GM06990 (cell line): Measurements from ENCODE around the gene PRKCA.
"Not testable (repeated sequence)": the region's sequence is repeated elsewhere in the genome, so short reads cannot be mapped to it uniquely, and the experiment has no call there.

ENCODE experiments used
- DNase-seq: peaks from one replicate; pipeline ENCODE4 v3.0.0-alpha.2; 2011; ENCODE audit not compliant: insufficient read length; ENCODE audit errors: extremely low read depth
- H3K27me3 ChIP-seq: replicated peaks from 2 replicates; pipeline ENCODE4 v1.6.0; 2011; ENCODE audit warnings: low read length; ENCODE audit not compliant: control insufficient read depth, insufficient read depth
- H3K36me3 ChIP-seq: 2 replicates; pipeline ENCODE4 v1.5.1; 2011; ENCODE audit warnings: low read length; ENCODE audit not compliant: control insufficient read depth, insufficient read depth
- H3K4me3 ChIP-seq: replicated peaks from 2 replicates; pipeline ENCODE4 v1.5.1; 2011; ENCODE audit warnings: low read depth, mild to moderate bottlenecking, control low read depth, low read length
- TF ChIP-seq, protein P1 (sequence below): IDR thresholded peaks from 2 replicates; pipeline ENCODE4 v1.5.1; 2011; ENCODE audit warnings: low read length, control low read depth, mild to moderate bottlenecking, inconsistent platforms; ENCODE audit not compliant: insufficient read depth, poor library complexity, severe bottlenecking

Gene PRKCA

DNA sequence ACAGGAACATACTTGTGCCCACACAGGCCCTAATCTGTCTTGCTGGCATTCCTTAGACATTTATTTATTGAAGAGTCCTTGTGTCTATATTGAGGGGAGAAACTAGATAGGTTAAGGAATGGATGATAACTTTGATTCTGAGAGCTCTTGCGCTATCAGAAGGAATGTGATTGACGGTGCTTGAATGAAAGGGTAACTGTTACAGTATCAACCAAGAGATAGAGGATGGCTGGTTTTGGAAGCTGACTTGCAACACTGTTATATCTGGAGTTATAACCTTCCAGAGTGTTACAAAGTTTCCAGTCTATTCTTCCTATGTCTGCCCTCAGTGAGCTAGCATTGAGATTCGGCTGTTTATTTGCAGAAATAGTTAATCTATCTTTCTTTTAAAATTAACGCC lies 36.5 kb downstream of the PRKCA start:
- Histone ChIP-seq H3K27me3 (no peaks in the 10 kb centered on the region; the same call in 1 of the 2 replicates), H3K4me3 (no peak overlapping the region), H3K36me3 (no peaks in the 10 kb centered on the region)
- DNase-seq, result no peak
- TF ChIP-seq, protein P1, sequence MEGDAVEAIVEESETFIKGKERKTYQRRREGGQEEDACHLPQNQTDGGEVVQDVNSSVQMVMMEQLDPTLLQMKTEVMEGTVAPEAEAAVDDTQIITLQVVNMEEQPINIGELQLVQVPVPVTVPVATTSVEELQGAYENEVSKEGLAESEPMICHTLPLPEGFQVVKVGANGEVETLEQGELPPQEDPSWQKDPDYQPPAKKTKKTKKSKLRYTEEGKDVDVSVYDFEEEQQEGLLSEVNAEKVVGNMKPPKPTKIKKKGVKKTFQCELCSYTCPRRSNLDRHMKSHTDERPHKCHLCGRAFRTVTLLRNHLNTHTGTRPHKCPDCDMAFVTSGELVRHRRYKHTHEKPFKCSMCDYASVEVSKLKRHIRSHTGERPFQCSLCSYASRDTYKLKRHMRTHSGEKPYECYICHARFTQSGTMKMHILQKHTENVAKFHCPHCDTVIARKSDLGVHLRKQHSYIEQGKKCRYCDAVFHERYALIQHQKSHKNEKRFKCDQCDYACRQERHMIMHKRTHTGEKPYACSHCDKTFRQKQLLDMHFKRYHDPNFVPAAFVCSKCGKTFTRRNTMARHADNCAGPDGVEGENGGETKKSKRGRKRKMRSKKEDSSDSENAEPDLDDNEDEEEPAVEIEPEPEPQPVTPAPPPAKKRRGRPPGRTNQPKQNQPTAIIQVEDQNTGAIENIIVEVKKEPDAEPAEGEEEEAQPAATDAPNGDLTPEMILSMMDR, result no peak

DNA sequence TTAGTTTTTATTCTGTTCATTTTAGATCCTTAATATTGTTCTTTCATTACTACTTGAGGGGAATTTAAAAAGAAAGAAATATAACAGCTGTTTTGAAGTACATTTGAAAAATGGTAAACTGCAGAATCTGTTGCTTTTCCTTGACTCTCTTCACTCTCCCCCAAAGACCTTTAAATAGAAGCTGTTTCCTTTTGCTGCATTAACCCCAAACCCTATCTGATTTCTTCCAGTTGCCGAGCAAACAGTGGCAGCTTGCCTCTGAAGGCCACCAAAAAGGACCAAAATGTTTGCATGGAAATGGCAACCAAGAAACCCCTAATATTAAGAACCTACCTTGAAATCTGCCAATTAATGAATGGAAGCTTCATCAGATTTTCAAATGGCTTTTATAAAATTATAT lies 37.1 kb downstream of the PRKCA start:
- Histone ChIP-seq H3K4me3 (no peak overlapping the region), H3K36me3 (no peaks in the 10 kb centered on the region), H3K27me3 (no peaks in the 10 kb centered on the region; the same call in 1 of the 2 replicates)
- TF ChIP-seq, protein P1, result no peak
- no peak for DNase-seq

DNA sequence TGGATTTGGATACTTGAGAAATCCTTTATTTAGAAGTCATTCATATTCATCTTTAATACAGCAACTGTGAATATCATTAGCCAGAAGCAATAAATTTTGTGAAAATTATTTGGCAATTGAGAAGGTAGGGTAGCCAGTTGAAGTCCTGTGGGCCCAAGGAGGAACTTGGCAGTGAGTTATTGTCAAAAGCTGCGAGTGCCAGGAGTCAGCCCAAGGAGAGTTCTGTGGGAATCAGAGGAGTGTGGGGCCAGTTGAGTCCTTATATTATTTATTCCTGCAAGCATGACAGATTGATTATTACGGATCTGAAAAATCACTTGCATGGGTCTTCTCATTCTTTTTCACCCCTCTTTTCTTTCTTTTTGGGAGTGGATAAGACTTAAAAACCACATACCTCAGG lies 38.3 kb downstream of the PRKCA start:
- no peak overlapping the region for H3K4me3 ChIP-seq
- TF ChIP-seq, protein P1, result no peak
- no peaks in the 10 kb centered on the region for H3K36me3 ChIP-seq
- no peak for DNase-seq
- H3K27me3 ChIP-seq, result no peaks in the 10 kb centered on the region; the same call in 1 of the 2 replicates

GRCh38 chr17:66341462-66341861 lies 39.0 kb downstream of the PRKCA start:
- no peak for DNase-seq
- TF ChIP-seq, protein P1, result no peak
- H3K4me3 ChIP-seq, result no peak overlapping the region
- H3K27me3 ChIP-seq, result no peaks in the 10 kb centered on the region; the same call in 1 of the 2 replicates
- no peaks in the 10 kb centered on the region for H3K36me3 ChIP-seq

DNA sequence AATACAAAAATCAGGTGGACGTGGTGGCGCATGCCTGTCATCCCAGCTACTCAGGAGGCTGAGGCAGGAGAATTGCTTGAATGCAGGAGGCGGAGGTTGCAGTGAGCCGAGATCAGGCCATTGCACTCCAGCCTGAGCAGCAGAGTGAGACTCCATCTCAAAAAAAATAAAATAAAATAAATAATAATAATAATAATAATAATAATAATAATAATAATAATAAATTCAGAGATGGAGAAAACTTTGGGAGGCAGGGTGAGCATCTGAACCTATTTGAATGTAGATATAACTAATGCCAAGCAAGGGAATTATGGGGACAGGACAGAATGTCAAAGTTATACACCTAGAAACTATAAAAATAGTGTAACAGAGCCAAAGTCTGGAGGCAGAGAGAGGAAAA lies 39.9 kb downstream of the PRKCA start:
- not testable (repeated sequence) for DNase-seq, H3K4me3 ChIP-seq, H3K27me3 ChIP-seq, H3K36me3 ChIP-seq

- no peaks in the 10 kb centered on the region for H3K36me3 ChIP-seq
- no peak for DNase-seq
- no peaks in the 10 kb centered on the region; the same call in 1 of the 2 replicates for H3K27me3 ChIP-seq
- H3K4me3 ChIP-seq, result no peak overlapping the region
- TF ChIP-seq, protein P1, result no peak
These were observed 41.2 kb downstream of the PRKCA start for GRCh38 chr17:66343531-66344078.
